Measurements from ENCODE around the gene ST6GAL1.

Gene ST6GAL1

GRCh38 chr3:186896006-186896405 lies 34.3 kb upstream of the ST6GAL1 start:
- Histone ChIP-seq H3K23ac (ENCODE audit: low read length in 2 of 2) (no peak overlapping the region), H2BK120ac (ENCODE audit: low read depth, low read length) (no peak overlapping the region), H3K18ac (ENCODE audit: low read depth in 1 of 2, low read length in 2 of 2) (no peak overlapping the region), H2AK5ac (ENCODE audit: low read length, severe bottlenecking) (no peak overlapping the region), H3K4me2 (ENCODE audit: low read length, poor library complexity, severe bottlenecking) (no peak overlapping the region), H3K4me1 (ENCODE audit: control insufficient read depth, insufficient read depth, low read depth, low read length) (peaks cover 1% of the 10 kb centered on the region), H3K9me3 (ENCODE audit: control insufficient read depth, low read length) (no peaks in the 10 kb centered on the region), H3K36me3 (ENCODE audit: control insufficient read depth in 1 of 2, insufficient read depth in 2 of 2, low read depth in 1 of 2, low read length in 2 of 2) (no peaks in the 10 kb centered on the region), H2BK5ac (ENCODE audit: low read depth, low read length, poor library complexity, severe bottlenecking) (no peak overlapping the region), H3K4me3 (ENCODE audit: insufficient read depth in 1 of 2, low read depth in 1 of 2, low read length in 2 of 2) (no peak overlapping the region), H2AFZ (ENCODE audit: low read depth, low read length) (no peak overlapping the region), H3K27me3 (ENCODE audit: control insufficient read depth in 1 of 2, insufficient read depth in 1 of 2, low read length in 2 of 2) (peaks cover 0 to 11% of the 10 kb centered on the region in 2 experiments), H3K4ac (ENCODE audit: low read depth in 1 of 2, low read length in 2 of 2) (no peak overlapping the region), H4K91ac (ENCODE audit: low read length) (no peak overlapping the region), H2BK15ac (ENCODE audit: low read depth, poor library complexity, severe bottlenecking) (no peak overlapping the region), H2BK12ac (ENCODE audit: low read length in 2 of 2) (no peak overlapping the region), H3K27ac (ENCODE audit: low read length, poor library complexity, severe bottlenecking) (no peak overlapping the region), H3K79me1 (replicated peaks; ENCODE audit: low read length, poor library complexity, severe bottlenecking) (no peaks in the 10 kb centered on the region), H3K14ac (ENCODE audit: low read length in 2 of 2) (no peak overlapping the region), H4K8ac (ENCODE audit: low read length) (no peak overlapping the region), H3K9ac (ENCODE audit: low read length) (no peak overlapping the region)
- WGBS = 93% methylated on average over 4 of the region's 4 CpGs
- DNase-seq = no peak

DNA sequence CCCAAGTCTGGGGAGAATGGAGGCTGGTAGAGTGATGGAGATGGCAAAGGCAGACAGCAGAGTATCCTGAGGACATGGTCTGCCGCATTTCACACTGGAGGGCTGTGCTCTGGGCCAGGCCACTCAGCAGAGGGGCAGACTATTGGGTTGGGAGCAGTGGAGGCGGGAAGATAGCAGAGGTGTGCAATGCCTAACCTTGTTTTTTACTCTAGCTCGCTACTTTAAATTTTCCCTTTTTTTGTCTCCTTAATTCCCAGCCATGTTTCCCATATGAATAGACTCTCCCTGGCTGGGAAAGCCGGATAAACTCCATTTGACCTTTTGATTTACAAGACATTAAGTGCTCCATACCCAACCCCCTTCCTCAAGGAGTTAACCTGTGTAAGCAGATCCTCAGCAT lies 33.5 kb upstream of the ST6GAL1 start:
- no peak overlapping the region for H2BK12ac ChIP-seq (ENCODE audit: low read length in 2 of 2)
- peaks cover 1% of the 10 kb centered on the region for H3K4me1 ChIP-seq (ENCODE audit: control insufficient read depth, insufficient read depth, low read depth, low read length)
- no peaks in the 10 kb centered on the region for H3K9me3 ChIP-seq (ENCODE audit: control insufficient read depth, low read length)
- H3K36me3 ChIP-seq (ENCODE audit: control insufficient read depth in 1 of 2, insufficient read depth in 2 of 2, low read depth in 1 of 2, low read length in 2 of 2) = no peaks in the 10 kb centered on the region
- WGBS = 79% methylated on average over 4 of the region's 4 CpGs
- H2BK5ac ChIP-seq (ENCODE audit: low read depth, low read length, poor library complexity, severe bottlenecking) = no peak overlapping the region
- no peak overlapping the region for H3K14ac ChIP-seq (ENCODE audit: low read length in 2 of 2)
- no peak overlapping the region for H3K4me2 ChIP-seq (ENCODE audit: low read length, poor library complexity, severe bottlenecking)
- H4K91ac ChIP-seq (ENCODE audit: low read length) = no peak overlapping the region
- H3K4ac ChIP-seq (ENCODE audit: low read depth in 1 of 2, low read length in 2 of 2) = no peak overlapping the region
- no peak for DNase-seq
- H2BK120ac ChIP-seq (ENCODE audit: low read depth, low read length) = no peak overlapping the region
- peak overlapping the region; percentile 31 for H2AK5ac ChIP-seq (ENCODE audit: low read length, severe bottlenecking)
- no peak overlapping the region for H2AFZ ChIP-seq (ENCODE audit: low read depth, low read length)
- H3K9ac ChIP-seq (ENCODE audit: low read length) = no peak overlapping the region
- no peak overlapping the region for H4K8ac ChIP-seq (ENCODE audit: low read length)
- no peaks in the 10 kb centered on the region for H3K79me1 ChIP-seq (replicated peaks; ENCODE audit: low read length, poor library complexity, severe bottlenecking)
- no peak overlapping the region for H3K27ac ChIP-seq (ENCODE audit: low read length, poor library complexity, severe bottlenecking)
- no peak overlapping the region for H3K4me3 ChIP-seq (ENCODE audit: insufficient read depth in 1 of 2, low read depth in 1 of 2, low read length in 2 of 2)
- H3K23ac ChIP-seq (ENCODE audit: low read length in 2 of 2) = no peak overlapping the region
- peaks cover 0 to 10% of the 10 kb centered on the region in 2 experiments for H3K27me3 ChIP-seq (ENCODE audit: control insufficient read depth in 1 of 2, insufficient read depth in 1 of 2, low read length in 2 of 2)
- H2BK15ac ChIP-seq (ENCODE audit: low read depth, poor library complexity, severe bottlenecking) = no peak overlapping the region
- no peak overlapping the region for H3K18ac ChIP-seq (ENCODE audit: low read depth in 1 of 2, low read length in 2 of 2)

DNA sequence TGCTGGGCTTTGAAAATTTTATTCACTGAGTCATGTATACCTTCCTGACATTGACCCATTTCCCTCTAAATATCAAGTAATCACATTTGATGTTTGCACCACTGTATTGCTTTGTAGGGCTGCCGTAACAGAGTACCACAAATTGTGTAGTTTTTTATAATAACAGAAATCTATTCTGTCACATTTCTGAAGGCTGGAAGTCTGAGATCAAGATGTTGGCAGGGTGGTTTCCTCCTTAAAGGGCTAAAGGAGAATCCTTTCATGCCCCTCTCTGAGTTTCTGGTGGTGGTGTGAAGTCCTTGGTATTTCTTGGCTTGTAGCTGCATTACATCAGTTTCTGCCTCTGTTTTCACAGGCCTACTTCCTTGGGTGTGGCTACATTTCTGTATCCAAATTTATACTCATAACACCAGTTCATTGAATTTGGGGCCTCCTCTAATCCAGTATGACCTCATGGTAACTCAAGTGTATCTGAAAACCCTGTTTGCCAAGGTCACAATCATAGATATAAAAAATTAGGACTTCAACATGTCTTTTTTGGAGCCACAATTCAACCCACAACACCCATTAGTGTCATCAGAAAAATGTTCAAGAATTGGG lies 29.1 kb upstream of the ST6GAL1 start:
- Histone ChIP-seq H3K36me3 (ENCODE audit: control insufficient read depth in 1 of 2, insufficient read depth in 2 of 2, low read depth in 1 of 2, low read length in 2 of 2) (no peaks in the 10 kb centered on the region), H3K23ac (ENCODE audit: low read length in 2 of 2) (no peak overlapping the region), H3K14ac (ENCODE audit: low read length in 2 of 2) (no peak overlapping the region), H4K8ac (ENCODE audit: low read length) (no peak overlapping the region), H3K9me3 (ENCODE audit: control insufficient read depth, low read length) (no peaks in the 10 kb centered on the region), H2BK120ac (ENCODE audit: low read depth, low read length) (no peak overlapping the region), H3K27ac (ENCODE audit: low read length, poor library complexity, severe bottlenecking) (peak overlapping the region; percentile 57), H3K9ac (ENCODE audit: low read length) (no peak overlapping the region), H3K4me3 (ENCODE audit: insufficient read depth in 1 of 2, low read depth in 1 of 2, low read length in 2 of 2) (no peak overlapping the region), H2BK12ac (ENCODE audit: low read length in 2 of 2) (no peak overlapping the region), H3K4me2 (ENCODE audit: low read length, poor library complexity, severe bottlenecking) (no peak overlapping the region), H3K4me1 (ENCODE audit: control insufficient read depth, insufficient read depth, low read depth, low read length) (peaks cover 1% of the 10 kb centered on the region), H4K91ac (ENCODE audit: low read length) (no peak overlapping the region), H2AK5ac (ENCODE audit: low read length, severe bottlenecking) (no peak overlapping the region), H3K79me1 (replicated peaks; ENCODE audit: low read length, poor library complexity, severe bottlenecking) (no peaks in the 10 kb centered on the region), H3K27me3 (ENCODE audit: control insufficient read depth in 1 of 2, insufficient read depth in 1 of 2, low read length in 2 of 2) (peaks cover 0 to 4% of the 10 kb centered on the region in 2 experiments), H2BK5ac (ENCODE audit: low read depth, low read length, poor library complexity, severe bottlenecking) (peak overlapping the region; percentile 14), H2AFZ (ENCODE audit: low read depth, low read length) (no peak overlapping the region), H3K4ac (ENCODE audit: low read depth in 1 of 2, low read length in 2 of 2) (no peak overlapping the region), H3K18ac (ENCODE audit: low read depth in 1 of 2, low read length in 2 of 2) (no peak overlapping the region), H2BK15ac (ENCODE audit: low read depth, poor library complexity, severe bottlenecking) (no peak overlapping the region)
- no peak for DNase-seq
- WGBS = no CpG with 5 or more reads among the region's 1 CpG

DNA sequence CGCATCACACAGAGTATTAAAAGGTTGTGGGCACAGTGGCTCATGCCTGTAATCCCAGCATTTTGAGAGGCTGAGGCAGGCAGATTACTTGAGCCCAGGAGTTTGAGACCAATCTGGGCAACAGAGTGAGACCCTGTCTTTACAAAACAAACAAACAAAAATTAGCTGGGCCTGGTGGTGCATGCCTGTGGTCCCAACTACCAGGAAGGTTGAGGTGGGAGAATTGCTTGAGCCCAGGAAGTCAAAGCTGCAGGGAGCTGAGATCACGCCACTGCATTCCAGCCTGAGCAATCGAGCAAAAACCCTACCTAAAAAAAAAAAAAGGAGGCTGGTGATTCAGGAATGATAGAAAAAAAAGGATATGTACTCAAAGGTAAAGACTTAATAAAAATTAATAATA lies 28.2 kb upstream of the ST6GAL1 start:
- Histone ChIP-seq H2BK12ac (ENCODE audit: low read length in 2 of 2) (no peak overlapping the region), H3K18ac (ENCODE audit: low read depth in 1 of 2, low read length in 2 of 2) (no peak overlapping the region)
- WGBS = 40% methylated on average over 1 of the region's 3 CpGs

More for the DNA sequence above, 28.2 kb upstream of the ST6GAL1 start:
- no peak for DNase-seq
- Histone ChIP-seq H3K27me3 (ENCODE audit: control insufficient read depth in 1 of 2, insufficient read depth in 1 of 2, low read length in 2 of 2) (no peaks in the 10 kb centered on the region), H3K4me1 (ENCODE audit: control insufficient read depth, insufficient read depth, low read depth, low read length) (no peaks in the 10 kb centered on the region), H3K27ac (ENCODE audit: low read length, poor library complexity, severe bottlenecking) (peak overlapping the region; percentile 90), H3K9ac (ENCODE audit: low read length) (no peak overlapping the region), H3K9me3 (ENCODE audit: control insufficient read depth, low read length) (no peaks in the 10 kb centered on the region), H3K36me3 (ENCODE audit: control insufficient read depth in 1 of 2, insufficient read depth in 2 of 2, low read depth in 1 of 2, low read length in 2 of 2) (no peaks in the 10 kb centered on the region), H2AFZ (ENCODE audit: low read depth, low read length) (no peak overlapping the region), H2AK5ac (ENCODE audit: low read length, severe bottlenecking) (no peak overlapping the region), H2BK5ac (ENCODE audit: low read depth, low read length, poor library complexity, severe bottlenecking) (no peak overlapping the region), H3K79me1 (replicated peaks; ENCODE audit: low read length, poor library complexity, severe bottlenecking) (no peaks in the 10 kb centered on the region), H2BK120ac (ENCODE audit: low read depth, low read length) (no peak overlapping the region), H3K4me3 (ENCODE audit: insufficient read depth in 1 of 2, low read depth in 1 of 2, low read length in 2 of 2) (no peak overlapping the region), H3K23ac (ENCODE audit: low read length in 2 of 2) (no peak overlapping the region), H3K14ac (ENCODE audit: low read length in 2 of 2) (no peak overlapping the region), H2BK15ac (ENCODE audit: low read depth, poor library complexity, severe bottlenecking) (no peak overlapping the region), H3K4me2 (ENCODE audit: low read length, poor library complexity, severe bottlenecking) (no peak overlapping the region), H4K91ac (ENCODE audit: low read length) (no peak overlapping the region), H4K8ac (ENCODE audit: low read length) (no peak overlapping the region), H3K4ac (ENCODE audit: low read depth in 1 of 2, low read length in 2 of 2) (no peak overlapping the region)
